Measurements from ENCODE around the gene CMTM6.
"Not testable (repeated sequence)": the region's sequence is repeated elsewhere in the genome, so short reads cannot be mapped to it uniquely, and the experiment has no call there.

Gene CMTM6

DNA sequence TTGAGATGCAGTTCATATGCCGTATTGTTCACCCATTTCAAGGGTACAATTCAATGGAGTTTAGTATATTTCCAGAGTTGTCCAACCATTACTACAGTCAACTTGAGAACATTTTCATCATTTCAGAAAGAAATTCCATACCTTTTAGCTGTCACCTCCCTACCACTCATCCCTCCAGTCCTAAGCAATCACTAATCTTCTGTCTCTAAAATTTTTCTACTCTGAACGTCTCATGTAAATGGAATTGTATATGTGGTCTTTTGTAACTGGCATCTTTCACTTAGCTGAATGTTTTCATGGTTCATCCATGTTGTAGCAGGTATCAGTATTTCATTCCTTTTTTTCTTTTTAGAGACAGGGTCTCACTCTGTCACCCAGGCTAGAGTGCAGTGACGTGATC lies 59.9 kb downstream of the CMTM6 start:
- Histone ChIP-seq H3K27ac (ENCODE audit: extremely low read depth, low read depth, low read length) (no peak overlapping the region), H3K9me3 (ENCODE audit: control insufficient read depth, insufficient read depth, low read depth, low read length) (no peaks in the 10 kb centered on the region), H3K4me3 (ENCODE audit: low read depth, low read length) (no peak overlapping the region), H3K36me3 (ENCODE audit: control insufficient read depth in 2 of 2, insufficient read depth in 1 of 2, low read length in 2 of 2) (peaks cover 4% of the 10 kb centered on the region in 2 experiments; a peak in 1 of 3 replicates), H3K4me1 (ENCODE audit: control insufficient read depth, insufficient read depth, low read length) (no peaks in the 10 kb centered on the region)
- TF ChIP-seq, protein P1, sequence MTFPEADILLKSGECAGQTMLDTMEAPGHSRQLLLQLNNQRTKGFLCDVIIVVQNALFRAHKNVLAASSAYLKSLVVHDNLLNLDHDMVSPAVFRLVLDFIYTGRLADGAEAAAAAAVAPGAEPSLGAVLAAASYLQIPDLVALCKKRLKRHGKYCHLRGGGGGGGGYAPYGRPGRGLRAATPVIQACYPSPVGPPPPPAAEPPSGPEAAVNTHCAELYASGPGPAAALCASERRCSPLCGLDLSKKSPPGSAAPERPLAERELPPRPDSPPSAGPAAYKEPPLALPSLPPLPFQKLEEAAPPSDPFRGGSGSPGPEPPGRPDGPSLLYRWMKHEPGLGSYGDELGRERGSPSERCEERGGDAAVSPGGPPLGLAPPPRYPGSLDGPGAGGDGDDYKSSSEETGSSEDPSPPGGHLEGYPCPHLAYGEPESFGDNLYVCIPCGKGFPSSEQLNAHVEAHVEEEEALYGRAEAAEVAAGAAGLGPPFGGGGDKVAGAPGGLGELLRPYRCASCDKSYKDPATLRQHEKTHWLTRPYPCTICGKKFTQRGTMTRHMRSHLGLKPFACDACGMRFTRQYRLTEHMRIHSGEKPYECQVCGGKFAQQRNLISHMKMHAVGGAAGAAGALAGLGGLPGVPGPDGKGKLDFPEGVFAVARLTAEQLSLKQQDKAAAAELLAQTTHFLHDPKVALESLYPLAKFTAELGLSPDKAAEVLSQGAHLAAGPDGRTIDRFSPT (tag by site-specific recombination; IDR thresholded peaks at IDR 0.05) = no peak
- ChIA-PET CTCF (interaction anchor here (1.0 kb wide), 1 partner anchor 25 kb away, joined by 4 read pairs; no protein-coding TSS in a partner anchor), POLR2A (no interaction called here)

DNA sequence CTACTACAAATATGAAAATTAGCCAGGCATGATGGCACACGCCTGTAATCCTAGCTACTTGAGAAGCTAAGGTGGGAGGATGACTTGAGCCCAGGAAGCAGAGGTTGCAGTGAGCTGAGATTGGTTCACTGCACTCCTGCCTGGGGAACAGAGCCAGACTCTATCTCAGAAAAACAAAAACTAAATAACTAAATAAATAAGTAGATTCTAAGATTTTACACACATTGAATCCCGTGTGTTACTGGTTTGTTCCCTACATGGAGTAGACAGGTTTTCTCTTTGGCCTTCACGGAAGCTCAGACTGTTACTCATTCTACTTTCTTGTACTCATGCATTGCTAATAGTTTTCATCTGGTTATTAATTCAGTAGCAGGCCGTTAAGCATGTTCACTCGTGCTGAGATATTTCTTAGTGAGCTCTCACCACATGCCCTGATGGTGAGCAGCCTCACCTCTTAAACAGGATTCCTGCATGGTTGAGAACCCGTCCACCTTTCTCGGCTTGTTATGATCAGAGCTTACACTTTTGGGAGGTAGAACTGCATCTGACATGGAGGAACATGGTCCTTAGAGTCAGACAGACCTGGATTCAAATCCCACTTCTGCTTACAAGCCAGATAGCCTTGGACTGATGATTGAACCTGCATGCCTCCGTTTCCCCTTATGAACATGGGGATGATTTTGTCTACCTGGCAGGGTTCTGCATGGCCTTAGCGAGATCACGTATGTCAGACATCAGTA lies 61.9 kb downstream of the CMTM6 start:
- TF ChIP-seq ZNF311 (tag by site-specific recombination; IDR thresholded peaks at IDR 0.05; ENCODE audit: borderline replicate concordance) (no peak), ZNF623 (tag by site-specific recombination; IDR thresholded peaks at IDR 0.05) (no peak), ZFHX2 (tag by site-specific recombination; conservative IDR thresholded peaks at IDR 0.05) (0 out of 2 replicates have a peak, but pooled peaks have one; percentile 15), OSR2 (tag by site-specific recombination; IDR thresholded peaks at IDR 0.05) (peak; percentile 87), ZNF777 (tag by site-specific recombination; IDR thresholded peaks at IDR 0.05; ENCODE audit: borderline replicate concordance) (no peak), ZNF335 (tag by site-specific recombination; conservative IDR thresholded peaks at IDR 0.05) (no peak), ZNF664 (tag by site-specific recombination; IDR thresholded peaks at IDR 0.05) (peak; percentile 93), GFI1B (tag by site-specific recombination; IDR thresholded peaks at IDR 0.05) (no peak)
- TF ChIP-seq, protein P2, sequence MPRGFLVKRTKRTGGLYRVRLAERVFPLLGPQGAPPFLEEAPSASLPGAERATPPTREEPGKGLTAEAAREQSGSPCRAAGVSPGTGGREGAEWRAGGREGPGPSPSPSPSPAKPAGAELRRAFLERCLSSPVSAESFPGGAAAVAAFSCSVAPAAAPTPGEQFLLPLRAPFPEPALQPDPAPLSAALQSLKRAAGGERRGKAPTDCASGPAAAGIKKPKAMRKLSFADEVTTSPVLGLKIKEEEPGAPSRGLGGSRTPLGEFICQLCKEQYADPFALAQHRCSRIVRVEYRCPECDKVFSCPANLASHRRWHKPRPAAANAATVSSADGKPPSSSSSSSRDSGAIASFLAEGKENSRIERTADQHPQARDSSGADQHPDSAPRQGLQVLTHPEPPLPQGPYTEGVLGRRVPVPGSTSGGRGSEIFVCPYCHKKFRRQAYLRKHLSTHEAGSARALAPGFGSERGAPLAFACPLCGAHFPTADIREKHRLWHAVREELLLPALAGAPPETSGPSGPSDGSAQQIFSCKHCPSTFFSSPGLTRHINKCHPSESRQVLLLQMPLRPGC (tag by site-specific recombination; IDR thresholded peaks at IDR 0.05) = no peak
- ChIA-PET POLR2A (no interaction called here), CTCF (no interaction called here)
- H3K4me1 ChIP-seq (ENCODE audit: control insufficient read depth, insufficient read depth, low read length) = no peaks in the 10 kb centered on the region
- peaks cover 4% of the 10 kb centered on the region in 2 experiments; a peak in 1 of 3 replicates for H3K36me3 ChIP-seq (ENCODE audit: control insufficient read depth in 2 of 2, insufficient read depth in 1 of 2, low read length in 2 of 2)
- no peak overlapping the region for H3K4me3 ChIP-seq (ENCODE audit: low read depth, low read length)
- no peak overlapping the region for H3K27ac ChIP-seq (ENCODE audit: extremely low read depth, low read depth, low read length)
- H3K9me3 ChIP-seq (ENCODE audit: control insufficient read depth, insufficient read depth, low read depth, low read length) = no peaks in the 10 kb centered on the region

DNA sequence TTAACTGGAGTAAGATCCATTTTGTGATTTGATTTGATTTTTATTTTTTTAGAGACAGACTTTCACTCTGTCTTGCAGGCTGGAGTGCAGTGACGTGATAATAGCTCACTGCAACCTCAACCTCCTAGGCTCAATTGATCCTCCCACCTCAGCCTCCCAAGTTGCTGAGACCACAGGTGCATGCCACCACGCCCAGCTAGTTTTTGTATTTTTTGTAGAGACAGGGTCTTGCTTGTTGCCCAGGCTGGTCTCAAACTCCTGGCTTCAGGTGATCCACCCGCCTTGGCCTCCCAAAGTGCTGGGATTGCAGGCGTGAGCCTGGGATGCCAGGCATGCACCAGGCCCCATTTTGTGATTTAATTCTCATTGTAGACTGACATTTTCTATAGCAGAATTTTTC lies 63.2 kb downstream of the CMTM6 start:
- H3K27ac ChIP-seq (ENCODE audit: extremely low read depth, low read depth, low read length); H3K4me3 ChIP-seq (ENCODE audit: low read depth, low read length); H3K4me1 ChIP-seq (ENCODE audit: control insufficient read depth, insufficient read depth, low read length); H3K9me3 ChIP-seq (ENCODE audit: control insufficient read depth, insufficient read depth, low read depth, low read length); POLR2A ChIA-PET; H3K36me3 ChIP-seq (ENCODE audit: control insufficient read depth in 2 of 2, insufficient read depth in 1 of 2, low read length in 2 of 2); CTCF ChIA-PET: not testable (repeated sequence)

DNA sequence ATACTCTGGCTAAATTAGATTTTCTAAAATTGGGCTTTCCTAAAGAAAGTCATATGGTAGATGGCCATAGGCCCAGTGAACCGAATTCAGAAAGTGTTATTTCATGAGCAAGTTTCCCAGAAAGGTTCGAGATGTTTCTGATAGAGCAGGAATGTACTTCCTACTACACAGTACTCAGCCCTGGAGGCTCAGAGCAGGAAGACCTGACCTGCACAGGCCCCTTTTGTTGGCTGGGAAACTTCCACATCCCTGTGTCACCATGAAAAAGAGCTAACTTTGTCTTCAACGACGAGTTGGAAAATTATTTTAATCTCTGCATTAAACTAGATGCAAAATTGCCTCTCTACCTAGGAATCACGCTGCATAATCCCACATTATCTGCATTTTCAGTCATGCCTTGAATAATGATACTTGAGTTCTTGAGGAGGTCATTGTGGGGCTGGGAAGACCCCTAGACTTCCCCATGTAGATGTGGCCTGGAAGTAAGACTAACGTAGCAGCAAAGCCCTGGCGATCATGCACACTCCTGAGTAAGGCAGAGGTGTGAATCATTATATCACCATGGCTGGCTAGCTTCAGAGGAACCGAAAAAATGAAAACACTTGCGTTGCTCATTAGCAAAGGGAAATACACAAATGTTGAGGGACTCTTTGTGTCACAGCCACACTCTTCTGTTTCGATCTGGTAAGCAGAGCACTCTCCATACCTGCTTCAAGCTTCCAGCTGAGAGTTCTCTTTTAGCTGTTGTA lies 63.9 kb downstream of the CMTM6 start:
- H3K27ac ChIP-seq (ENCODE audit: extremely low read depth, low read depth, low read length) = no peak overlapping the region
- H3K4me3 ChIP-seq (ENCODE audit: low read depth, low read length) = no peak overlapping the region
- POLR2A ChIA-PET = no interaction called here
- H3K9me3 ChIP-seq (ENCODE audit: control insufficient read depth, insufficient read depth, low read depth, low read length) = no peaks in the 10 kb centered on the region
- H3K4me1 ChIP-seq (ENCODE audit: control insufficient read depth, insufficient read depth, low read length) = no peaks in the 10 kb centered on the region
- CTCF ChIA-PET = interaction anchor here (0.9 to 1.6 kb wide), 3 partner anchors 24 to 63 kb away, joined by 3 to 6 read pairs (median 3); no protein-coding TSS in a partner anchor
- peaks cover 0 to 4% of the 10 kb centered on the region in 2 experiments; a peak in 1 of 3 replicates for H3K36me3 ChIP-seq (ENCODE audit: control insufficient read depth in 2 of 2, insufficient read depth in 1 of 2, low read length in 2 of 2)
- no peak for TF ChIP-seq FEZF1 (tag by site-specific recombination; IDR thresholded peaks at IDR 0.05)
- TF ChIP-seq KLF16 (tag by site-specific recombination; IDR thresholded peaks at IDR 0.05) = no peak
- no peak for TF ChIP-seq ZNF677 (tag by site-specific recombination; IDR thresholded peaks at IDR 0.05)
- TF ChIP-seq ZNF544 (tag by site-specific recombination; IDR thresholded peaks at IDR 0.05) = no peak
- TF ChIP-seq, protein P3, sequence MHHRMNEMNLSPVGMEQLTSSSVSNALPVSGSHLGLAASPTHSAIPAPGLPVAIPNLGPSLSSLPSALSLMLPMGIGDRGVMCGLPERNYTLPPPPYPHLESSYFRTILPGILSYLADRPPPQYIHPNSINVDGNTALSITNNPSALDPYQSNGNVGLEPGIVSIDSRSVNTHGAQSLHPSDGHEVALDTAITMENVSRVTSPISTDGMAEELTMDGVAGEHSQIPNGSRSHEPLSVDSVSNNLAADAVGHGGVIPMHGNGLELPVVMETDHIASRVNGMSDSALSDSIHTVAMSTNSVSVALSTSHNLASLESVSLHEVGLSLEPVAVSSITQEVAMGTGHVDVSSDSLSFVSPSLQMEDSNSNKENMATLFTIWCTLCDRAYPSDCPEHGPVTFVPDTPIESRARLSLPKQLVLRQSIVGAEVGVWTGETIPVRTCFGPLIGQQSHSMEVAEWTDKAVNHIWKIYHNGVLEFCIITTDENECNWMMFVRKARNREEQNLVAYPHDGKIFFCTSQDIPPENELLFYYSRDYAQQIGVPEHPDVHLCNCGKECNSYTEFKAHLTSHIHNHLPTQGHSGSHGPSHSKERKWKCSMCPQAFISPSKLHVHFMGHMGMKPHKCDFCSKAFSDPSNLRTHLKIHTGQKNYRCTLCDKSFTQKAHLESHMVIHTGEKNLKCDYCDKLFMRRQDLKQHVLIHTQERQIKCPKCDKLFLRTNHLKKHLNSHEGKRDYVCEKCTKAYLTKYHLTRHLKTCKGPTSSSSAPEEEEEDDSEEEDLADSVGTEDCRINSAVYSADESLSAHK (tag by site-specific recombination; IDR thresholded peaks at IDR 0.05) = no peak
- no peak for TF ChIP-seq ZNF335 (tag by site-specific recombination; conservative IDR thresholded peaks at IDR 0.05)
- TF ChIP-seq ZNF350 (tag by site-specific recombination; IDR thresholded peaks at IDR 0.05) = no peak
- TF ChIP-seq, protein P4, sequence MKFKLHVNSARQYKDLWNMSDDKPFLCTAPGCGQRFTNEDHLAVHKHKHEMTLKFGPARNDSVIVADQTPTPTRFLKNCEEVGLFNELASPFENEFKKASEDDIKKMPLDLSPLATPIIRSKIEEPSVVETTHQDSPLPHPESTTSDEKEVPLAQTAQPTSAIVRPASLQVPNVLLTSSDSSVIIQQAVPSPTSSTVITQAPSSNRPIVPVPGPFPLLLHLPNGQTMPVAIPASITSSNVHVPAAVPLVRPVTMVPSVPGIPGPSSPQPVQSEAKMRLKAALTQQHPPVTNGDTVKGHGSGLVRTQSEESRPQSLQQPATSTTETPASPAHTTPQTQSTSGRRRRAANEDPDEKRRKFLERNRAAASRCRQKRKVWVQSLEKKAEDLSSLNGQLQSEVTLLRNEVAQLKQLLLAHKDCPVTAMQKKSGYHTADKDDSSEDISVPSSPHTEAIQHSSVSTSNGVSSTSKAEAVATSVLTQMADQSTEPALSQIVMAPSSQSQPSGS (tag by site-specific recombination; IDR thresholded peaks at IDR 0.05; ENCODE audit: low read depth) = no peak
- TF ChIP-seq SP3 (tag by site-specific recombination; IDR thresholded peaks at IDR 0.05) = no peak

All from HEK293 (cell line).